Hindlimb muscle (tissue), 1 donor: Measurements from ENCODE around the gene PCDHB15. TPM values are rescaled to one million over a fixed set of nuclear protein-coding genes. Genes with fewer than 3 reads are reported as not detected.
"Not testable (repeated sequence)": the region's sequence is repeated elsewhere in the genome, so short reads cannot be mapped to it uniquely, and the experiment has no call there.

ENCODE experiments used
- DNase-seq: peaks from one replicate; pipeline ENCODE4 v3.0.0-alpha.2; 2013
- polyA plus RNA-seq: library from polyadenylated mRNA; unstranded; fragments of 120-200 nt; gene quantifications from one replicate; pipeline ENCODE4 v1.2.1, GENCODE V29; 2013; ENCODE audit not compliant: insufficient read length

The PCDHB15 gene
- 9.4 TPM for polyA plus RNA-seq

DNA sequence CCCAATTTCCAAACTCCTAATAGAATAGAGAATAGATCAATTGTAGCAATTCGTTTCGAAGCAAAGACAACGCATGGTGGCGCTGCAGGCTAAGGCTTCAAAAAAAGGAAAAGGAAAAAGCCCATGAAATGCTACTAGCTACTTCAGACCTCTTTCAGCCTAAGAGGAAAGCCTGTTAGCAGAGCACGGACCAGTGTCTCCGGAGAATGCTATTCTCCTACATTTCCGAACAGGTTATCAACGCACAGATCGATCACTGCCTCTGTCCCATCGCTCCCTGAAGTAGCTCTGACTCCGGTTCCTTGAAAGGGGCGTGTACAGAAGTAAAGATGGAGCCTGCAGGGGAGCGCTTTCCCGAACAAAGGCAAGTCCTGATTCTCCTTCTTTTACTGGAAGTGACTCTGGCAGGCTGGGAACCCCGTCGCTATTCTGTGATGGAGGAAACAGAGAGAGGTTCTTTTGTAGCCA, at the start of gene PCDHB15:
TSS of gene PCDHB15 (plus strand) at position 146 of the 468 bp plus-strand sequence. CDS start at position 330, 184 bp downstream.
- peak; percentile 17 for DNase-seq

DNA sequence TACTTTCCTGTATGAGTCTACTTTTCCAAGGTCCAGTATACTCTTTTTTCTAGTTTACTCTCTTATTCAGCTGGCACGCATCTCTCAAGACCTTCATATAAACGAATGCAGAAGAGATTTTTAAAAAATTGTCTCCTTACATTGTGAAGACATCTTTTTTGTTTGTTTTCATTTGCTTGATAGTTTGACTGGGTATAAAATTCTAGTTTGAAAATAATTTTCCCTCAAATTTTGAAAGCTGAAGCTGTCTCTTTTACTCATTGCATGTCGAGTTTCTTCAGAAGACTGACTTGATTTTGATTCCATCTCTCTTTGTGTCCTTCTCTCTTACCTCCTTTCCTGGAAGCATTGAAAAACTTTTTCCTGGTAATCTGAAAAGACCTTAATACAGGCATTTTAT, 48.8 kb upstream of the PCDHB15 start:
- no peak for DNase-seq

GRCh38 chr5:141199359-141200235, 45.6 kb upstream of the PCDHB15 start, which contains the start of gene PCDHB11:
TSS of gene PCDHB11 (plus strand) at chr5:141199627. CDS start at chr5:141199775, 148 bp downstream.
- DNase-seq, result no peak

DNA sequence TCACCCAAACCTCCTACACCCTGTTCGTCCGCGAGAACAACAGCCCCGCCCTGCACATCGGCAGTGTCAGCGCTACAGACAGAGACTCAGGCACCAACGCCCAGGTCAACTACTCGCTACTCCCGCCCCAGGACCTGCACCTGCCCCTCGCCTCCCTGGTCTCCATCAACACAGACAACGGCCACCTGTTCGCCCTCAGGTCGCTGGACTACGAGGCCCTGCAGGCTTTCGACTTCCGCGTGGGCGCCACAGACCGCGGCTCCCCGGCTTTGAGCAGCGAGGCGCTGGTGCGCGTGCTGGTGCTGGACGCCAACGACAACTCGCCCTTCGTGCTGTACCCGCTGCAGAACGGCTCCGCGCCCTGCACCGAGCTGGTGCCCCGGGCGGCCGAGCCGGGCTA, 44.1 kb upstream of the PCDHB15 start:
- not testable (repeated sequence) for DNase-seq

DNA sequence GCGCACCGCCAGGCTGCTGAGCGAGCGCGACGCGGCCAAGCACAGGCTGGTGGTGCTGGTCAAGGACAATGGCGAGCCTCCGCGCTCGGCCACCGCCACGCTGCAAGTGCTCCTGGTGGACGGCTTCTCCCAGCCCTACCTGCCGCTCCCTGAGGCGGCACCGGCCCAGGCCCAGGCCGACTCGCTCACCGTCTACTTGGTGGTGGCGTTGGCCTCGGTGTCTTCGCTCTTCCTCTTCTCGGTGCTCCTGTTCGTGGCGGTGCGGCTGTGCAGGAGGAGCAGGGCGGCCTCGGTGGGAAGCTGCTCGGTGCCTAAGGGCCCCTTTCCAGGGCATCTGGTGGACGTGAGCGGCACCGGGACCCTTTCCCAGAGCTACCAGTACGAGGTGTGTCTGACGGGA, 43.5 kb upstream of the PCDHB15 start:
- DNase-seq, result not testable (repeated sequence)

DNA sequence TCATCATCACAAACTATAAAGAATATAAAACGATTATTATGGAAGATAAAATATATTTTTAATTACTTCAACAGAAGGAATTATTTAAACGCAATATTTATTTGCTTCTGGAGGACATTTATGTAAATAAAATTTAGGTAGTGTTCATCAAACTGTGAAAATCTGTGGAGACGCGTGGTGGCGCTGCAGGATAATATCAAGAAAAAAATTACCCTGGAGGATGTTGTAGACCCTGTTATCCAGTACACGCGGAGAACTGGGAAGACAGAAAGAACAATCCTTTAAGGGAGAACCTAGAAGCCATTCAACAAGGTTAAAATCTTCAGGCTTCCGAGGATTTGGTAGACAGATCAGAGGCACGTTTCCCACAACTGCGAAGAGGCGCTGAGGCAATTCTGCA, 36.7 kb upstream of the PCDHB15 start, which contains the start of gene PCDHB12:
TSS of gene PCDHB12 (plus strand) at position 242 of the 400 bp plus-strand sequence. CDS start 189 bp downstream, outside the sequence.
- no peak for DNase-seq

DNA sequence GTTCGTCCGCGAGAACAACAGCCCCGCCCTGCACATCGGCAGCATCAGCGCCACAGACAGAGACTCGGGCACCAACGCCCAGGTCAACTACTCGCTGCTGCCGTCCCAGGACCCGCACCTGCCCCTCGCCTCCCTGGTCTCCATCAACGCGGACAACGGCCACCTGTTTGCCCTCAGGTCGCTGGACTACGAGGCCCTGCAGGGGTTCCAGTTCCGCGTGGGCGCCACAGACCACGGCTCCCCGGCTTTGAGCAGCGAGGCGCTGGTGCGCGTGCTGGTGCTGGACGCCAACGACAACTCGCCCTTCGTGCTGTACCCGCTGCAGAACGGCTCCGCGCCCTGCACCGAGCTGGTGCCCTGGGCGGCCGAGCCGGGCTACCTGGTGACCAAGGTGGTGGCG, 34.9 kb upstream of the PCDHB15 start:
- DNase-seq, result not testable (repeated sequence)

- not testable (repeated sequence) for DNase-seq
These were observed 34.3 kb upstream of the PCDHB15 start for GRCh38 chr5:141210849-141211248.

DNA sequence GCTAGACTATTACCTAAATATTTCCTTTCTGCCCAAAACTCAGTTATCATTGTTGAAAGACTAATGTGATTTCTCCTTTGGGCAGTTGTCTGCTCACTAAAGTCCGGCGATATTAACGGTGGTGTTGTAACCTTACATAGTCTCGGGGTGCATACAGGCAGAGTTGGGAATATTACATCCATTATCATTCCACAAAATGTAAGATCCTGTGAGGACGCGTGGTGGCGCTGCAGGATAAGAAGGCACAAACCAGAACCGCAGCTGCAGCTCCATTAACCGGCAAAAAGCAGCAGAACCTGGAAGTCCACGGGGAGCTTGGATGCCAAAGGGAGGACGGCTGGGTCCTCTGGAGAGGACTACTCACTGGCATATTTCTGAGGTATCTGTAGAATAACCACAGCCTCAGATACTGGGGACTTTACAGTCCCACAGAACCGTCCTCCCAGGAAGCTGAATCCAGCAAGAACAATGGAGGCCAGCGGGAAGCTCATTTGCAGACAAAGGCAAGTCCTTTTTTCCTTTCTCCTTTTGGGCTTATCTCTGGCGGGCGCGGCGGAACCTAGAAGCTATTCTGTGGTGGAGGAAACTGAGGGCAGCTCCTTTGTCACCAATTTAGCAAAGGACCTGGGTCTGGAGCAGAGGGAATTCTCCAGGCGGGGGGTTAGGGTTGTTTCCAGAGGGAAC, 31.4 kb upstream of the PCDHB15 start, which contains the start of gene PCDHB13:
TSS of gene PCDHB13 (plus strand) at position 264 of the 684 bp plus-strand sequence. CDS start at position 469, 205 bp downstream.
- DNase-seq, result not testable (repeated sequence)

- not testable (repeated sequence) for DNase-seq
These were observed 30.6 kb upstream of the PCDHB15 start for GRCh38 chr5:141214583-141214982.

GRCh38 chr5:141215504-141215903, 29.7 kb upstream of the PCDHB15 start:
- not testable (repeated sequence) for DNase-seq

DNA sequence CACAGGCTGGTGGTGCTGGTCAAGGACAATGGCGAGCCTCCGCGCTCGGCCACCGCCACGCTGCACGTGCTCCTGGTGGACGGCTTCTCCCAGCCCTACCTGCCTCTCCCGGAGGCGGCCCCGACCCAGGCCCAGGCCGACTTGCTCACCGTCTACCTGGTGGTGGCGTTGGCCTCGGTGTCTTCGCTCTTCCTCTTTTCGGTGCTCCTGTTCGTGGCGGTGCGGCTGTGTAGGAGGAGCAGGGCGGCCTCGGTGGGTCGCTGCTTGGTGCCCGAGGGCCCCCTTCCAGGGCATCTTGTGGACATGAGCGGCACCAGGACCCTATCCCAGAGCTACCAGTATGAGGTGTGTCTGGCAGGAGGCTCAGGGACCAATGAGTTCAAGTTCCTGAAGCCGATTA, 29.2 kb upstream of the PCDHB15 start:
- not testable (repeated sequence) for DNase-seq

DNA sequence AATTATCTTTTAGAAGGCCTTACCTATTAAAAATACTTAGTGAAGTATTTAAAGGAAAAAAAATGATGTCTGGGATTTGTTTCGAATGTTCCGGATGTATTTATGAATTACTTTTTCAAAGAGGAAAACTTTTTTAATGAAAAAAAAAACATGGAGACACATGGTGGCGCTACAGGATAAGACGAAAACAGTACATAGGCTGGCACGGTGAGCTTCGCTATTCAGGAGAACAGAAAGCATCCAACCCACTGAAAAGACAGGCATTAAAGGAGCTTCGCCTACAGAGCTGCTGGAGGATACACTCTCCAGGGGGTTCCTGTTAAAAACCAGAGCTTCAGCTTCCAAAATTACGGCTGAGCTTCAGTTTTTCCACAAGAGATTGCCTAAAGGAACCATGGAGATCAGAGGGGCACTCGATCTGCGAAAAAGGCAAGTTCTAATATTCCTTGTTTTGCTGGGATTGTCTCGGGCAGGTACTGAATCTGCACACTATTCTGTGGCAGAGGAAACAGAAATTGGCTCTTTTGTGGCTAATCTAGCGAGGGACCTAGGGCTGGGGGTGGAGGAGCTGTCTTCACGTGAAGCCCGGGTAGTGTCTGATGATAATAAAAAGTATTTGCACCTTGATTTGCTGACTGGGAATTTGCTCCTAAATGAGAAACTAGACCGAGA, 21.9 kb upstream of the PCDHB15 start, which contains the start of gene PCDHB14:
TSS of gene PCDHB14 (plus strand) at position 232 of the 672 bp plus-strand sequence. CDS start at position 395, 163 bp downstream.
- peak; percentile 15 for DNase-seq

DNA sequence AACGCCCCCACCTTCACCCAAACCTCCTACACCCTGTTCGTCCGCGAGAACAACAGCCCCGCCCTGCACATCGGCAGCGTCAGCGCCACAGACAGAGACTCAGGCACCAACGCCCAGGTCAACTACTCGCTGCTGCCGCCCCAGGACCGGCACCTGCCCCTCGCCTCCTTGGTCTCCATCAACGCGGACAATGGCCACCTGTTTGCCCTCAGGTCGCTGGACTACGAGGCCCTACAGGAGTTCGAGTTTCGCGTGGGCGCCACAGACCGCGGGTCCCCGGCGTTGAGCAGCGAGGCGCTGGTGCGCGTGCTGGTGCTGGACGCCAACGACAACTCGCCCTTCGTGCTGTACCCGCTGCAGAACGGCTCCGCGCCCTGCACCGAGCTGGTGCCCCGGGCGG, 20.4 kb upstream of the PCDHB15 start:
- not testable (repeated sequence) for DNase-seq

- DNase-seq, result not testable (repeated sequence)
These were observed 19.8 kb upstream of the PCDHB15 start for GRCh38 chr5:141225421-141225820.

DNA sequence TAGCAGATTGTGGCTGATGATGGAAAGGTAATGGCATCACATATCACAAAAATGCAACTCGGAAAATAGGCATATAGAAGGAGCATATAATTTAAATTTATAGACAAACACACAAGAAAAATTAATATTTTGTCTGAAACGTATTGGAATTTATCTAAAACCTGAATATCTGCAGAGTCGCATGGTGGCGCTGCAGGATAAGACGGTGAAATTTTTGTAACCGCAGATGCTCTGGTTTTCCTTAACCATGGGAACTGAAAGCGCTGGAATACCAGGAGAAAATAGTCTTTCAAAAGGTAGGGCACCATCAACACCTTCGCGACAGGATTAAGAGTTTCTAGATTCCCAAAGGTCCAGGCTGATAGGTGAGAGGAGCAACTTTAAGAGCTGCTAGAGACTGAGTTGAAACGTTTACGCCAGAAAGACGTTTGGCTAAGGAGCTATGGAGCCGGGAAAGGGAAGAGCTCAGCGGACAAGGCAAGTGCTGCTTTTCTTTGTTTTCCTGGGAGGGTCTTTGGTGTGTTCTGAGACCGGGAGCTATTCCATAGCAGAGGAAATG, 11.0 kb upstream of the PCDHB15 start:
- peak; percentile 8 for DNase-seq

GRCh38 chr5:141235922-141236321, 9.3 kb upstream of the PCDHB15 start:
- DNase-seq, result not testable (repeated sequence)

DNA sequence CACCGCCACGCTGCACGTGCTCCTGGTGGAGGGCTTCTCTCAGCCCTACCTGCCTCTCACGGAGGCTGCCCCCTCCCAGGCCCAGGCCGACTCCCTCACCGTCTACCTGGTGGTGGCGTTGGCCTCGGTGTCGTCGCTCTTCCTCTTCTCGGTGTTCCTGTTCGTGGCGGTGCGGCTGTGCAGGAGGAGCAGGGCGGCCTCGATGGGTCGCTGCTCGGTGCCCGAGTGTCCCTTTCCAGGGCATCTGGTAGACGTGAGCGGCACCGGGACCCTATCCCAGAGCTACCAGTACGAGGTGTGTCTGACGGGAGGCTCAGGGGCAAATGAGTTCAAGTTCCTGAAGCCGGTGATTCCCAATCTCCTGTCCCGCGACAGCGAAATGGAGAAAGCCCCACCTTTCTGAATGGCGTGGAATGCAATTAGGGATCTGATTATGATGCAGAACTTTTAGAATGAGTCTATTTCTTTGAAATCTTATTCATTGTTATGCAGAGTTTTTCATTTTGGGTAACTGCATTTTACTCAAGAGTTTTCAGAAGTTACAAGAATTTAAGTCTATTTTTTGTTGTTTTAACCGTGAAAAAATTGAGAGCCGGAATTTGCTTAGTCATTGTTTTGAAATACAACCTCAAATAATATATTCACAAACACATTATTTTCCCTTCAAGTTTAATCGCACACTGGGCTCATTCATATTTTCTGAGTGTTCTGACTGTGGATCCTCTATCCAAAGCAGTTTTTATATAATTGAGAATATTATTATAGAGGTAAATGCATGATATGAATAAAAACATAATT, 8.5 kb upstream of the PCDHB15 start:
- no peak for DNase-seq

GRCh38 chr5:141241496-141241895, 3.7 kb upstream of the PCDHB15 start:
- DNase-seq, result no peak

- not testable (repeated sequence) for DNase-seq
These were observed 1.8 kb downstream of the PCDHB15 start for GRCh38 chr5:141246971-141247370.

DNA sequence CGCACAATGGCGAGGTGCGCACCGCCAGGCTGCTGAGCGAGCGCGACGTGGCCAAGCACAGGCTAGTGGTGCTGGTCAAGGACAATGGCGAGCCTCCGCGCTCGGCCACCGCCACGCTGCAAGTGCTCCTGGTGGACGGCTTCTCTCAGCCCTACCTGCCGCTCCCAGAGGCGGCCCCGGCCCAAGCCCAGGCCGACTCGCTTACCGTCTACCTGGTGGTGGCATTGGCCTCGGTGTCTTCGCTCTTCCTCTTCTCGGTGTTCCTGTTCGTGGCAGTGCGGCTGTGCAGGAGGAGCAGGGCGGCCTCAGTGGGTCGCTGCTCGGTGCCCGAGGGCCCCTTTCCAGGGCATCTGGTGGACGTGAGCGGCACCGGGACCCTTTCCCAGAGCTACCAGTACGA, 2.2 kb downstream of the PCDHB15 start:
- not testable (repeated sequence) for DNase-seq
